Astrocyte of the cerebellum (primary cell): ENCODE results near the gene GAS2L3.

ENCODE experiments used
- DNase-seq: peaks from one replicate; pipeline ENCODE4 v3.0.0-alpha.2; 2011; ENCODE audit warnings: low read depth
- H3K4me3 ChIP-seq: 2 replicates; pipeline ENCODE4 v1.5.1; 2011; ENCODE audit warnings: mild to moderate bottlenecking, low read depth, low read length, moderate library complexity
- CTCF ChIP-seq: IDR thresholded peaks from 2 replicates; pipeline ENCODE4 v1.5.1; 2012; ENCODE audit warnings: low read length, low read depth, moderate library complexity, mild to moderate bottlenecking; ENCODE audit errors: missing control alignments
- in situ Hi-C: cut with HindIII; loops from 2 replicates; pipeline ENCODE4 v1.10.0; 2017; ENCODE audit warnings: low sequenced_read_pairs

The GAS2L3 gene

GRCh38 chr12:100573292-100574186, at the start of gene GAS2L3:
TSS of gene GAS2L3 (plus strand) at chr12:100573684. CDS start at chr12:100594905, 21,221 bp downstream.
- DNase-seq = peak; percentile 38
- in situ Hi-C loops = no loop called here
- H3K4me3 ChIP-seq = peak within 1 kb of the TSS; percentile 81
- TF ChIP-seq CTCF = no peak

DNA sequence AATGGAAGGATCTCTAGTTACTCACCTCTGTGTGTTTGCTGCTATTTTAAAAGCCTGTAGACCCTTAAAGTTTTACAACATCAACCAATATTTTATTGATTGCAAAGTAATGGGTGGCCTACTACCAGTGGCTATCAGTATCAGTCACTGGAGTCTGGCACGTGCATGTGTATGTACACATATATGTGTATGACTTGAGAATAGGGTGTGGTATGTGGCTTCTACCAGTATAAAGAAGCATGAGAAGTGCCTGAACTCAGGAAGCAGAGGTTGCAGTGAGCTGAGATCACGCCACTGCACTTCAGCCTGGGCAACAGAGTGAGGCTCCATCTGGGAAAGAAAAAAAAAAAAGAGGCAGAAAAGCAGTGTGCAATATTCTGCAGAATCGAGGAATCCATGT, 45.5 kb upstream of the GAS2L3 start:
- in situ Hi-C loops = no loop called here
- H3K4me3 ChIP-seq = no peak overlapping the region
- no peak for TF ChIP-seq CTCF
- DNase-seq = no peak

DNA sequence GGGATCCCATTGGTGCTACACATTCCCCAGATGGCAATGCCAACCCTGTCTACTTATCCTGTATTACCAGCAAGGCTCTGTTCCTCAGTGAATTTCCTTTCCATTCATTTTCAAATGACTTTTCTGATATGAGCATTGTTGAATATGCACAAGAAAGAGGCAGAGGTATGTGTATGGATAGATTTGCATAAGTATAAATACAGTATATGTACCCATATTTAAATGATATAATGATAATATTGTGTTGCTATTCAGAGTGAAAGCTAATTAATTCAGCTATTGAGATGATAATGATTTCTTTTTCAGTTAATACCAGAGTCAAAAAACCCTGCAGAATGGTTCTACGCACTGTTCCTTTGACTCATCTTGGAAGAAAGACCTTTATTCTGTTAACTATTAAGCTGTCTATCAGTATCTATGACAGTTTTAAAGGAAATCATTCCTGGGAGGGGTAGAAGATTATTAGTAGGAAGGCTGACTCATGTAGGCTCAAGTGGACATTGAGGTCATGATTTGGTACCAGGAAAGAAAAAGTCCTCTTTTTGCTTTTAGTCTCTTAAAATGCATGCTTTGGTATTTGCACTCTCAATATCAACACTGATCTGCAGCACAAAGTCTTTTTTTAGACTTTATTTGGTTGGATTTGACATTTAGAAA, 44.9 kb upstream of the GAS2L3 start:
- TF ChIP-seq CTCF = no peak
- DNase-seq = no peak
- in situ Hi-C loops = no loop called here
- no peak overlapping the region for H3K4me3 ChIP-seq

DNA sequence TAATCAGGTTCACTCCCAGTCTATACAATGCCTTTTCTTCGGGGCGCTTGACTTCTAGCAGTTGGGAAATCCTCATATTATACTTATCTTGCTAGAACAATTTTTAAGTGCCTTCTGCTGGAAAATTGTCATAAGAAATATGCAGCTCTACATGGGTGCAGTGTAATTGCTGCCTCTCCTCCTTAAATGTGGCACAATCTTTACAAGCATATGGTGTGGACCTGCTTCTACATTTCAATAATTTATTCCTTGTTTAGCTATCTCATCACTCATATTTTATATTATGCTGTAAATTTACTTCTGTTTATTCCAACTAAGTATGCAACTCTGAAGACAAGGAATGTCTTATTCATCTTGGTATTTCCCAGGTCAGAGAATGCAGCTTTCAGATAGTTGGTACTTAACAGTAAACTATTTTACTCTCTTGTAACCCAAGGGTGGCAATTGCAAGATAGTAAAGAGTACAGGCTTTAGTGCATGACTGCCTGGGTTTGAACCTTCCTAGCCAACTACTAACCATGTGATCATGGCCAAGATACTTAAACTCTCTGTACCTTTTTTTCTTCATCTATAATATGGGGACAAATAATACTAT, 43.6 kb upstream of the GAS2L3 start:
- no peak for TF ChIP-seq CTCF
- DNase-seq = no peak
- in situ Hi-C loops = no loop called here
- H3K4me3 ChIP-seq = no peak overlapping the region

- in situ Hi-C loops = no loop called here
- H3K4me3 ChIP-seq = no peak overlapping the region
- no peak for DNase-seq
- TF ChIP-seq CTCF = no peak
Observed at GRCh38 chr12:100533376-100533775, 40.1 kb upstream of the GAS2L3 start.

GRCh38 chr12:100534625-100535227, 38.8 kb upstream of the GAS2L3 start:
- in situ Hi-C loops = no loop called here
- no peak for DNase-seq
- TF ChIP-seq CTCF = no peak
- no peak overlapping the region for H3K4me3 ChIP-seq
